Stimulated activated CD8-positive, alpha-beta memory T cell treated with anti-CD3 and anti-CD28 coated beads, Interleukin-7, amount 100 ng/mL, for 48 hours (primary cell): ENCODE measurements around the gene CBLB.
"Not testable (repeated sequence)": the region's sequence is repeated elsewhere in the genome, so short reads cannot be mapped to it uniquely, and the experiment has no call there.

Source experiments
- DNase-seq, 2 donors: peaks; one replicate each; pipeline ENCODE4 v3.0.0-alpha.2; 2020; ENCODE audit warnings: low read depth in 1 of 2; ENCODE audit errors: extremely low read depth in 1 of 2

The CBLB gene

DNA sequence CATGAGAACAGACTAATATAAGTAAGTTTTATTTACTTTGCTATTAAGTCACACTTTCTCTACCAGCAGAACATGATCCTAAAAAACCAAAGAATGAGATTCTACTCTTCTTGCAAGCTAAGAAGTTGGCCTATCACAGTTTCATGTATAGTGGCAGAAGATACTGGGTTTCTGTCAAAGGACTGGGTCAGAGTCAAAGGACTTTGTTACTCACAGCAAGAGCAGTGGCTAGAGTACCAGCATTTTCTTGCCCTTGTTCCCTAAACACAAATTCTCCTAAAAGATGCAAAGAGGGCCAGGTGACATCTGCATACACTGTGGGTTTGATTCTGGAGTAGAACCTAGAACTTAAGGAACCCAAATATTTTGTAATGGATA is 105.2 kb downstream of the CBLB start:
- DNase-seq: no peak

DNA sequence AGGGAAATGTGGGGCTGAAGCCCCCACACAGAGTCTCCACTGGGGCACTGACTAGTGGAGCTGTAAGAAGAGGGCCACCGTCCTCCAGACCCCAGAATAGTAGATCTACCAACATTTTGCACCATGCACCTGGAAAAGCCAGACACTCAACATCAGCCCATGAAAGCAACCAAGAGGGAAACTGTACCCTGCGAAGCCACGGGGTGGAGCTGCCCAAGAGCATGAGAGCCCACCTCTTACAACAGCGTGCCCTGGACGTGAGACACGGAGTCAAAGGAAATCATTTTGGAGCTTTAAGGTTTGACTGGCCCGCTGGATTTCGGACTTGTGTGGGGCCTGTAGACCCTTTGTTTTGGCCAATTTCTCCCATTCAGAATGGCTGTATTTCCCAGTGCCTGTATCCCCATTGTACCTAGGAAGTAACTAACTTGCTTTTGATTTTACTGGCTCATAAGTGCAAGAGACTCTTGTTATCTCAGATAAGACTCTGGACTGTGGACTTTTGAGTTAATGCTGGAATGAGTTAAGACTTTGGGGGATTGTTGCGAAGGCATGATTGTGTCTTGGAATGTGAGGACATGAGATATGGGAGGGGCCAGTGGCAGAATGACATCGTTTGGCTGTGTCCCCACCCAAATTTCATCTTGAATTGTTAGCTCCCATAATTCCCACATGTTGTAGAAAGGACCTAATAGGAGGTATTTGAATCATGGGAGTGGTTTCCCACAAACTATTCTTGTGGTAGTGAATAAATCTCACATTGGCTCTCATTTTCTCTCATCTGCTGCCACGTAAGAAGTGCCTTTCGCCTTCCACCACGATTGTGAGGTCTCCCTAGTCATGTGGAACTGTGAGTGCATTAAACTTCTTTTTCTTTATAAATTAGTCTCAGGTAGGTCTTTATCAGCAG is 105.8 kb downstream of the CBLB start:
- no peak for DNase-seq

DNA sequence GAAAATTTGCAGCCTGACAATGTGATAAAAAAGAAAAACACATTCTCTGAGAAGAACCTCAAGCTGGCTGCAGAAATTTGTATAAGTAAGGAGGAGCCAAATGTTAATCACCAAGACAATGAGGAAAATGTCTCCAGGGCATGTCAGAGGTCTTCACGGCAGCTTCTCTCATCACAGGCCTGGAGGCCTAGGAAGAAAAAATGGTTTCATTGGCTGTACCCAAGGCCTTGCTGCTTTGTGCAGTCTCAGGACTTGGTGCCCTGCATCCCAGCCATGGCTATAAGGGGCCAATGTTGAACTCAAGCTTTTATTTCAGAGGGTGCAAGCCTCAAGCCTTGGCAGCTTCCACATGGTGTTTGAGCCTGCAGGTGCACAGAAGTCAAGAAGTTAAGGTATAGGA is 106.6 kb downstream of the CBLB start:
- not testable (repeated sequence) for DNase-seq

DNA sequence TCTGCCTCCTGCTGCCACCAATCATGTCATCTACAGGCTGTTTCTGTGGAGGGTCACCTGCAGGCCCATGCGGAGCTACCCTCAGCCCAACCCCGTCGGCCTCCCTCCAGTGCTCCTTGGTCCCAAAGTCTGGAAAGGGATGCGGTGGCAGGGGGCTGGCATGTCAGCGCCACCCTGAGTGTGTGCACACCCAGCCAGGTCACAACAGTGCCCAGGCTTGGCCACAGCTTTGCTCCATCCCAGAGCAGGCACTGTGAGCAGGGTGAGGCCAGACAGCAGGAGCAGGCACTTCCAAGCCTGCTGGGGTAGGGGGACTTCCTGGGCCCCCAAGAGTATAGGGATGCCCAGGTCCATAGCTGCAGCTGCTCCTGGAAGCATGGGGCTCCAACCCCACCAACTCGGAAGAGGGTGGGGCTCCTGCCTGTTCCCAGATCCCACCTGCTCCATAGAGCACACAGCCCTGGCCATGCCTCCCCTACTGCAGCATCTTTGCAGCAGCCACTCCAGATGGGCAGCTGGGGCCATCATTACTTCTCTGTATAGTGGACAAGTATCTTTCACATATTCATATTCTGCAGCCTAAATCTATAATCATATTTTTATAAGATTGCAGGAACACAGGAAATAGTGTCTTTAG is 109.3 kb downstream of the CBLB start:
- DNase-seq: no peak

DNA sequence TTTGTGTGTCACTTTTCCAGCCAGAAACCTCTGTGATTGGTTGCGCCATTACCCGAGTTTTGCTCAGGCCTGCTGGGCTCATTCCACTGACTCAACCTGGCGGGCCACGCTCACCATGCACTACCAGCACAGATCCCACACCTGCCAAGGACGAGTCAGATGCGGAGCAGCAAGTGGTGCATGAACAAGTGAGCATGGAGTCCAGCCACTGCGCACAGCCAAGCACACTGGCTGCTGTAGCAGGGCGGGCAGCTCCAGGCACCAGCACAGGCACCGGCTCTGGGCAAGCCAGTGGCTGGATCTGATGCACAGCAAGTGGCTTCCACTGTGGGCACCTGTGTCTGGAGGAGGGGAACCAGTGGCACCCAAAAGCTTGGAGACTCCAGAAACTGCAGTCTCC is 110.4 kb downstream of the CBLB start:
- no peak for DNase-seq

DNA sequence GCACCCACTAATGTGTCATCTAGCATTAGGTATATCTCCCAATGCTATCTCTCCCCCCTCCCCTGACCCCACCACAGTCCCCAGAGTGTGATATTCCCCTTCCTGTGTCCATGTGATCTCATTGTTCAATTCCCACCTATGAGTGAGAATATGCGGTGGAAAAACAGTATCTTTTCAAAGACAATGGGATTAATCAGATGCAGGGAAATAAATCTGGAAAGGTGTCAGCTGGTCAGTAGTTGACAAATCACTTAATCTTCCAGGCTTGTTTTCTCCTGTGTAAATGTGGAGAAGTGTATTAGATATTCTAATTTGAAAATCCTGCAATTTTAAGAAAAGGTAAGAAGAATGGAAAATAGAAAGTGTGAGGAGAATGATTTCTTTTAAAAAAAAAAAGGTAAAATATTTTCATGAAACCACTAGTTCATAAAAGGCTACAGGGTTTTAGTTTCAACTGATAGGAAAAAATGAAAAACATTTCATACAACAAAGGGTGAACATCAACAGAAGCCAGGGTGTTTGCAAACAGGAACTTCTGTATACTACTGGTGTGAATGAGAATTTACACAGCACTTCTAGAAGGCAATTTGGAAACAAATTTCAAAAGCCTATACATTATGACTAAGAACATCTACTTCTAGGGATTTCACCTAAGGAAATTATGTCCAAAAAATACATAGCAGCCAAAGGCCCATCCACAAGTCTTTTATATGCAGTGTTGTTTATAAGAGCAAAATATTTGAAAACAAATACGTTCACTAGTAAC is 113.5 kb downstream of the CBLB start:
- DNase-seq: no peak

DNA sequence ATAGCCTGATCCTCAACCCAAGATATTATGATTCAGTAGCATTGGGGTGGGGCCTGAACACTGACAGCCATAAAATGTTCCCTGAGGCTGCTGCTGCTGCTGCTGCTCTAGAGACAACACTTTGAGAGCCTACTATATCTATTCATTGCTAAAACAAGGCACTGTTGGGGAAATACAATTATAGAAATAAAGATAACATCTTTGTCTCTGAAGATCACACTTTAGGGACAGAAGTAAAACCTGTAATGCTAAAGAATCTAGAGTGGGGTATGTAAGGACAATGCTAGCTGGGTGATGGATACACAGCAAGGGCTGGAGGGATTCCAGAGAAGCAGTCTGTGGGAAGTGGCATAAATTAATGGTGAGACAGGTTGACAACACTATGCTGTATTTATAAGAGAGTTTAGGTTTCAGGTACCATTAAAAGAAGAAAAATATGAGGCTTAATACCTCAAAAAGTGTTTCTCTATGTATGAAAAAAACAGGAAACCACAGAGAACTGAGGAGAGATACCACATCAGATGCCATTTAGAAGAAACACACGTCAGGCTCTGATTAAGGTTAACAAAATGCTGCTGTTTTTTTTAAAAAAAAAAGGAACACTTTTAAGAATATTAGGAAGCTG is 115.9 kb downstream of the CBLB start:
- DNase-seq: no peak

DNA sequence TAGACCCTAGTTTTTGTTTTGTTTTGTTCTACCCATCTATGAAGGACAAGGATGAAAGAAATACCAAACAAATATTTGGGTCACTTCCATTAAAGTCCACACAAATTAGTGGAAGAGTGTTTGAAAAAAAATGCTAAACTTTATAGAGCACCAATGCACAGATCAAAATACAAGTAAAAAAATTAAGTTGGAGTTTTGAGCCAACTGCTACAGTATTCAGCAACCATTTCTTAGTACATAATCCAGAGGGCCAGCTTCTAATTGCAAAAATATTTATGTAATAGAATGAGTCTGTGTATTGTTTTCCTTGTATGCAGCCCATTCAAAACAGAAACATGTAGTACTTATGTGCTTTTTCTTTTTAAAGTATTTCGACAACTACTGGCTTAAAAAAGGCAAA is 121.1 kb downstream of the CBLB start:
- DNase-seq: no peak

DNA sequence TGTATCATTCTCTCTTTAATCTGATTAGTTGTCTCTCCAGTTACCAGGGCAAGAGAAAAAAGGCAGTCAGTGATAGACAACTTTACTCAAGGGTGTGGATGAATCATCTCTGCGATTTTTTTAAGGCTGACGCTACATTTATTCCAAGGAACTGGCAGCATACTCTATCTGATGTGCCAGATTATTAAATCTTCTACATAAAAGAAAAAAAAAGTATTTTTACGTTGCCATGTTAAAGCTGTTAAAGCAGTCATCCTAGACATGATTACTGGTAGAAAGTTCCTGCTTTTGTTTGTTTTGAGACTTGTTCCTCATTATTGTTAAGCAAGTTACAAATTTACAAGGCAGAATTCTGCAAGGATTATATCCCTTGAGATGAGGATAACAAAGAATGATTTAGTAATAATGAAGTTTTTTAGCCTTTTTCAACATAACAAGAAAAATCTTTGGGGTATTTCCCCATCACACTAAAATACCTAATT is 121.7 kb downstream of the CBLB start:
- no peak for DNase-seq

DNA sequence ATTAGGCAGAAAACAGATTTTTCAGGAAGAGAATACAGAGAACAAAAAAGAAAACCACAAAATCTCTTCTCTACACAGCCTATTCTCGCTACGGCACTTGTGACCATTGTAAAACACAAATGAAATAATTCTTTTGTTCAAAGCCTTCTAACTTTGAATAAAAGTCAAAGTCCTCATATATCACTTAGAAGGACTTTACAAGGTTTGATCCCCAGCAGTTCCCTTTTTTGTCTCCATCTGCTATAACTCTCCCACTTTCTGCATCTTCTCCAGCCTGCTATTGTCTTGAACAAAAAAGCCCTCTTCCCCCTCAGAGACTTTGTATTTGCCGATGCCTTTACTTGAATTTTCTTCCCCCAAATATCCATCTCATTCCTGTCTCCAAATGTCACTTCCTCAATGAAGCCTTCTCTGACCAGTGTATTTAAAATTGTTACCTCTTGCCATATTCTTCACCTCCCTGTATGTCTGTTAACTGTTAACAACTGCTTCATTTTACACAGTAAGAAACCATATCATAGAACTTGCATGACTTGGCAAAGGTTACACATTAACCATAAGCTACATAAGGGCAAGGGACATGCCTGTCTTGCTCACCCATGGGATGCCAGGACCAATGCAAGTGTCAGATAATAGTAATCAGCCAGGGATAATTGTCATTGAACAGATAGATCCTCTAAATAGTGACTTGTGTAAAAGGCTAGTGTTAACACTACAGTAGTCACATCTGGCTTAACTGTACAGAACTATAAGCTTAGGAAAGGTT is 122.4 kb downstream of the CBLB start:
- no peak for DNase-seq

DNA sequence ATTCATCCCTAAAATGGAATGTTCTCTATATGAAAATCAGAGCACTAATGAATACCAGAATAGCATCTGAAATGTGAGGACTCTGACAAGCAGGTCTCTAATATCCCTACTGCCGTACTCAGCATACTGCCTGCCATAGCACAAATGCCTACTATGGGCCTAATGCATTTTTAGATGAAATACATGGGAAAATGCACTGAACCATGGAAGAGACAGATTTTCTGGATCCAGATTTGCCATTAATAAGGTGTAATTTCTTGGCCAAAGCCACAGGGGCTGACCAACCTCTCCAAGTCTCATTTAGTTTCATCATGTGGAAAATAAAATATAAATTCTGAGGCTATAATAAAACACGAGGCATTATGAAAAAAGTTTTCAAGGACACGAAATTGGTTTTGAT is 123.8 kb downstream of the CBLB start:
- DNase-seq: no peak

DNA sequence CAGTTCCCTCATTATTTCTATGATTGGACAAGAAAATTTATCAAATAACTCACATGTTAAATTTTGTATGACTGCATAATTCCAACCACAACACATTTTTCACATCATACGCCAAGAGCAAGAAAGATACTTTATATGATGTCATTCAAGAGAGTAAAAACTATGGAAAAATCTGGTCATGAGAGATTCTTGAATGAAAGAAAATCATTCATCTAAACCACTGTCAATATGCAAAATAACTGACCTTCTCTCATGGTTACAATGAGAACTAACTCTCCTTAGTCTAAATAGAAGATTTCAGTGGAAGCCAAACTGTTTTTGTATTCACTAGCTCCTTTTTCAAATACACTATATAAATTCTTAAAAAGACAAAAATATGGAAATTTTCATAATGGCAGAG is 124.6 kb downstream of the CBLB start:
- DNase-seq: no peak

DNA sequence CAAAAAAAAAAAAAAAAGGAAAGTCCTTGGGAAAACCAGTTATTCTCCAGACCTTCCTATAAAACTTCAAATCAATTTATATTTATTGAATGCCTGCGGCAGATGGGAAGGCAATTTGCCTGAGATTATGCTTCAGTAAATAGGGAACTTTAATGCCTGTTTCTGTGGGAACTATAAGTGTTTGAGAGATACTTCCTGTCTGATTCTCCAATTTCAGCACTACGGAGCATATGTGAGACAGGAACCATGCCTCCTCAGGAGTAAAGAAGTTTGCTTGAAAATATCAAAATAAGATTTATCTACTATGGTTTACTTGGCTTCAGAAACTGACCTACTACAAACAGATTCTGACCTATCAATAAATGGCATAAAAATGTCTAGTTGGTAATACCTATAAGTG is 135.5 kb downstream of the CBLB start:
- DNase-seq: no peak

DNA sequence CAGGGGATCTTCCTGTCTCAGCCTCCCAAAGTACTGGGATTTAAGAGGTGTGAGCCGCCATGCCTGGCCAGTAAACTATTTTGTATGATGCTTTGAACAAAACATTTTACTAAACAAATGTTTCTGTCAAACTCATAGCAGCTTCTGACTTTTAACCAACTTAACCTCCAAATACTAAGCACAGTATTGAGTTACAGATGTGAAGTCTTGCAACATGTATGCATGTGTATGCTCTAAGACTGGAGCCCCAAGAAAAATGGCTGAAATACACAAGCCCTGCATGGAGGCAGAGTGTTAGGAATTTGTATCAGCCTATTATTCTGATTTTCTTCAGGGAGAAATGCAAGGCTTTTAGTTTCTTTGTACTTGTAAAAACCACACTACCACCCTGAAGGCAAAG is 137.1 kb downstream of the CBLB start:
- no peak for DNase-seq

DNA sequence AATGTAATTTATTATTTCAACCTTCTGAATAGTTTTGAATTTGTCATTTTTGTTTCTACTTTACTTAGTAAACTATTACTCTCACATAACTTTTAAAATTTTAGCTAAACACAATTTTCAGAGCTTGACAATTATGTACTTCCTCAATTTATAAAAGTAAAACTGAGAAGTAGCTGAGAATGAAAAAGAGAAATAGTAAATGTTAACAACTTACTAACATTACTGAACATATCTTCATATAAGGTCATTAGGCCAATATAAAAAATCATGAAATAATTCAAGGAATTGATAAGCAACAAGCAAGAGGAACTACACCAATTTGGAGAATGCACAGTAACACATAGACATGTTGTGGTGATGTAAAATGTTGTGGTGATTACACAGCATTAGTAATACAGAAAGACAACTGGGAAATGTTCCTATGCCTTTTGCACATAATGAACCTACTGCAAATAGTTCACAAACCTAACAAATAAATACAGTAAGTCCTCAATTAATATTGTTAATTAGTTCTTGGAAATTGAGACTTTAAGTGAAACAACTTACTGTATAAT is 137.9 kb downstream of the CBLB start:
- no peak for DNase-seq

DNA sequence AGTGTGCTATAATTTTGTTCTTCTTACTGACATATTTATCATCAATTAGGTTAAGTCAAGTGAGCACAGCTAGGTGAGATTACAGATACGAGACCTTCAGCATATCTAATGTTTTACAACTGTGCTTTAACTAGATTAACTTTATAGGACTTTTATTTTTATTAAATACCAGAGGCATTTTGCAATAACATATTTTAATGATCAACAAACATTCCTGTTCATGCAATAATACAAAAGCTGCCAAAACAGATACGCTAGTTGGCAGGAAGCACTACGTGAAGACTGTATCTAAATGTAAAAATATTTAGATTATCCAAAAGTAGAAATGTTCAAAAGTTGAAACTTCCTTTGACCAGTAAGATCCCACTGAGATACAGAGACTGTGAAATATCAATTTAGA is 139.1 kb downstream of the CBLB start:
- DNase-seq: no peak

DNA sequence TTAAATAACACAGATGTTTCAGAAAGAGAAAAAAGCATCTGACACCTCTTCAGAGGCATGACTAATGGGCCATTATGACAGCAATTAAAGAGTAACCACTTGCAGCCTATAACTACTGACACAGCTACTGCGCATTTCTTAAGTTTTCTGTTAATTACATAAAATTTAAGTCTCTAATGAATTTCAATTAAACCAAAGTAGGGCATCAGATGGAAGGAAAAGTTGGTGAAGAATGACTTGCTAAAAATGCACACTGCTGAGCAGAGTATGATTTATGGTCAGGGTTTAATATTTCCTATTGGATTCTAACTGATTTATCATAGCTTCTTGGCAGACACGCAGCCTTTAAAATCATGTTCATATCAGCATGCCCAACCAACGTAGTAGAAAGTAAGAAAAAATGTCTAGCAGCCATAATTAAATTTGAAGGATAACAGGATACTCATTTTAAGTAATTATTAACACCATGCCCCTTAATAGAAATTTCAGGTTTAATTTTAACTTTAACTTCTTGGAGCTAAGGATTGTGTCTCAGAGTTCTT is 140.0 kb downstream of the CBLB start:
- no peak for DNase-seq

DNA sequence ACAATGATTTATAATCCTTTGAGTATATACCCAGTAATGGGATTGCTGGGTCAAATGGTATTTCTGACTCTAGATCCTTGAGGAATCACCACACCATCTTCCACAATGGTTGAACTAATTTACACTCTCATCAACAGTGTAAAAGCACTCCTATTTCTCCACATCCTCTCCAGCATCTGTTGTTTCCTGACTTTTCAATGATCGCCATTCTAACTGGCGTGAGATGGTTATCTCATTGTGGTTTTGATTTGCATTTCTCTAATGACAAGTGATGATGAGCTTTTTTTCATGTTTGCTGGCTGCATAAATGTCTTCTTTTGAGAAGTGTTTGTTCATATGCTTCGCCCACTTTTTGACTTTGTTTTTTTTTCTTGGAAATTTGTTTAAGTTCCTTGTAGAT is 141.8 kb downstream of the CBLB start:
- not testable (repeated sequence) for DNase-seq

DNA sequence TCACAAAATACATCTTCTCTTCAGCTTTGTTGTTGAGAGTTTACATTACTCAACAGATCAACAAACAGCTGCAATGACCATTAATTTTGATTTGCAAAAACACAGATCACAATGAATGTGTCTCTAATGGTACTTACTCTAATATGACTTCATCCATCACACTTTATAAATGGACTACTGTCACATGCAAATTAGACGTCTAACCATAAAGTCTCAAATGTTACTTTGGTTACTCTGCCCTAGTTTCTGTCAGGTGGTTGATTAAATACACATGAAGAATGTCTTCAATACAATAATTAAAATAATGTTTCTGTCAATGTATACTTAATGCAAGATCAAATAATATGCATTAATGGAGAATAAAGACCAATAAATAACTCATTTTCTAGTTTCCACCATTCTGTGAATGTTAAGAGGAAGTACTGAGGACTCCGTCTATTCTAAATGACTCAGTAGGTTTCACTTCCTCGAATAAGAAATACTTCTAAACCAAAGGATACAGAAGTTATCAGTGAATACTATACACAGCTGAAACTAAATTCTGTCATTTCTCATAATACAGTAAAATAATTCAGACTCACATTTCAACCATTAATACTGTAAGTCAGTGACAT is 145.8 kb downstream of the CBLB start:
- no peak for DNase-seq
